VCaP (cell line): ENCODE data around the gene CPXM1.

ENCODE experiments used
- H3K27ac ChIP-seq: fragments of 450-650 bp; 2 replicates; pipeline ENCODE4 v1.5.1; 2017
- TF ChIP-seq, protein P1 (sequence below): fragments of 450-650 bp; conservative IDR thresholded peaks from 2 replicates; pipeline ENCODE4 v1.5.1; 2017; ENCODE audit warnings: mild to moderate bottlenecking, moderate library complexity

The CPXM1 gene

DNA sequence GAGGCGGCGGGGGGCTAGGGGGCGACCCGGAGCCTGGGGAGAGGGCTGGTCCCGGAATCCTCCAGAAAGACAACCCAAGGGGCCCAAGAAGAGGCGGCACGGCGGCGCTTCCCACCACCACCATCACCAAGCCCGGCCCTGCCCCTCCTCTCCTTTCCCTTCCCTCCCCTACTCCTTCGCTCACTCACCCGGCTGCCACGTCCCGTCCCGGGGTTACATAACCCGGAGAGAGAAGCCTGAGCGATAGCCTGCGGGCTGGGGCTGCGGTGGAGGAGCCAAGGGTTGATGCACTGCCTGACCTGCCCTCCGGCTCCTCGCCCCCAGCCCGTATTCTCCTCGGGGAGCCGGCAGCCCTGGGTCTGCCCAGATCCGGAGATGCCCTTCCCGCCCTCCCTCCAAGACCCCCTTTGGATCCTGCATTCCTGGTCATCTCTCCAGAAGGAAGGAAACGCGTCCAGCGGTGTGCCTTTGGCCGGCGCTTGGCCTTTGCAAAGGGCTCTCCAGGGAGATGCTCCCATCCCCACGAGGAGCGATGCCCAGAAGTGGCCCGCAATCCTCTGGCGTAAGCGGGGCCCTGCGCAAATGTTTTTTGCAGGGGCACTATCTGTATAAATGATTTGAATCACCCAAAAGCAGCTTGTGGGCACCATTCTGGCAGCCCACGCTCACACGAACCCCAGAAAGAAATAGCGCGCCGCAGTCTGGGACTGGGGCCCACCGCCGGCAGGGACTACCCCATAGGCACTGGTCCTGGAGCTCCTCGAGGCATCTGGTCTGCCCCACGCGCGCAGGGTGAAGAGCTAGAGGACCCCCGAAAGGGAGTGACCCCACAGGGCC lies 4.6 kb upstream of the CPXM1 start:
- TF ChIP-seq, protein P1, sequence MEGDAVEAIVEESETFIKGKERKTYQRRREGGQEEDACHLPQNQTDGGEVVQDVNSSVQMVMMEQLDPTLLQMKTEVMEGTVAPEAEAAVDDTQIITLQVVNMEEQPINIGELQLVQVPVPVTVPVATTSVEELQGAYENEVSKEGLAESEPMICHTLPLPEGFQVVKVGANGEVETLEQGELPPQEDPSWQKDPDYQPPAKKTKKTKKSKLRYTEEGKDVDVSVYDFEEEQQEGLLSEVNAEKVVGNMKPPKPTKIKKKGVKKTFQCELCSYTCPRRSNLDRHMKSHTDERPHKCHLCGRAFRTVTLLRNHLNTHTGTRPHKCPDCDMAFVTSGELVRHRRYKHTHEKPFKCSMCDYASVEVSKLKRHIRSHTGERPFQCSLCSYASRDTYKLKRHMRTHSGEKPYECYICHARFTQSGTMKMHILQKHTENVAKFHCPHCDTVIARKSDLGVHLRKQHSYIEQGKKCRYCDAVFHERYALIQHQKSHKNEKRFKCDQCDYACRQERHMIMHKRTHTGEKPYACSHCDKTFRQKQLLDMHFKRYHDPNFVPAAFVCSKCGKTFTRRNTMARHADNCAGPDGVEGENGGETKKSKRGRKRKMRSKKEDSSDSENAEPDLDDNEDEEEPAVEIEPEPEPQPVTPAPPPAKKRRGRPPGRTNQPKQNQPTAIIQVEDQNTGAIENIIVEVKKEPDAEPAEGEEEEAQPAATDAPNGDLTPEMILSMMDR: no peak
- H3K27ac ChIP-seq: no peak overlapping the region

DNA sequence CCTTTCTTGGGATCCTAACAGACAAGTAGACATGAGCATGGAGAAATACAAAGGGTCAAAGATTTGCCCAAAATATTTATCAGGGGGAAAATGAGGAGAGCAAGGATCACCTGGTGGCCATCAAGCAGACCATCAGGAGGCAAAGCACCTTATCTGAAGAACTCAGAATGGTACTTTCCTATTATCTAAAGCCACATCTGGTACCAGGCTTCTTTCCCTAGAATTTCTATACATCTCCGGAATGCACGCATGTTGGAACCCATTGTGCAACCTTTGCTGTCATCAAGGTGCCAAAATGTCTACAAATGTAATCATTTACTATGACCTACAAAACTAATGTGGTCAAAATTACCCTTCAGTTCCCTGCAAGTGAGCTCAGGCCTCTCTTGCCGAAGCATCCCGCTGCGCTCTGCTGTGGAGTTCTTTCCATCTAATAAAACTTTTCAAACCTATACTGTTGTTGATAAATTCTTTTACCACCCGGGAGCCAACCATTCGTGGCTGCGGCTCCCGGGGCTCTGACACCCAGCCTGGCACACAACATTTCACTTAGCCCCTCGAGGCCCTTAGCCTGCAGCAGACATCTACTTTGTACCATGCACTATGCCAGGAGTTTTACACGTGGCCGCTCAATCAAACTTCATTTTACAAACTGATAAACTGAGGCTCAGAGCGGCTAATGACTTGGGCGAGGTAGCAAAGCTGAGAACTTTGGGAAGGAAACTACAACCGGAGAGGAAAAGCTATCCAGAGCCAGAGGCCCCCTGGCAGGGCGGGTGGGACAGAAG lies 3.8 kb upstream of the CPXM1 start:
- no peak overlapping the region for H3K27ac ChIP-seq
- TF ChIP-seq, protein P1: no peak

DNA sequence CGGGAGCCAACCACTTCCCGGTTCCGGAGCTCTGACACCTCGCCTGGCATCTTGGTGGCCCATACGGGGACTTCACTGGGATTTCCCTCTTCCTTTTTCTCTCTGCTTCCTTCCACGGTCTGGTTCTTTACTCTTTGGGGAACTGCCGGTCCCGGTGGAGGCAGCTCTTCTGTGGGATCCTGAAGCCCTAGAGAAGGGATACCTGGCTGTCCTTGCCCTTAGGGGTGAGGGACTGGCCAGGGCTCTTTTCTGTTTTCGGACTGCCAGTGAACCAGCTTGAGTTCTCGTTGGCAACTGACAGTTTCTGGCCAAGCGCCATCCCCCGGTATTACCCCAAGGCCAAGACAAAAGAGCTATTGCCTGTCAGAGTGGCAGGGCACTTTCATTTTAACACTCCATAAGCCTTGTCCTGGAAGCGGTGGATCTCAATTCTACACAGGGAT lies 880 bp upstream of the CPXM1 start:
- H3K27ac ChIP-seq: no peak overlapping the region
- TF ChIP-seq, protein P1: no peak

DNA sequence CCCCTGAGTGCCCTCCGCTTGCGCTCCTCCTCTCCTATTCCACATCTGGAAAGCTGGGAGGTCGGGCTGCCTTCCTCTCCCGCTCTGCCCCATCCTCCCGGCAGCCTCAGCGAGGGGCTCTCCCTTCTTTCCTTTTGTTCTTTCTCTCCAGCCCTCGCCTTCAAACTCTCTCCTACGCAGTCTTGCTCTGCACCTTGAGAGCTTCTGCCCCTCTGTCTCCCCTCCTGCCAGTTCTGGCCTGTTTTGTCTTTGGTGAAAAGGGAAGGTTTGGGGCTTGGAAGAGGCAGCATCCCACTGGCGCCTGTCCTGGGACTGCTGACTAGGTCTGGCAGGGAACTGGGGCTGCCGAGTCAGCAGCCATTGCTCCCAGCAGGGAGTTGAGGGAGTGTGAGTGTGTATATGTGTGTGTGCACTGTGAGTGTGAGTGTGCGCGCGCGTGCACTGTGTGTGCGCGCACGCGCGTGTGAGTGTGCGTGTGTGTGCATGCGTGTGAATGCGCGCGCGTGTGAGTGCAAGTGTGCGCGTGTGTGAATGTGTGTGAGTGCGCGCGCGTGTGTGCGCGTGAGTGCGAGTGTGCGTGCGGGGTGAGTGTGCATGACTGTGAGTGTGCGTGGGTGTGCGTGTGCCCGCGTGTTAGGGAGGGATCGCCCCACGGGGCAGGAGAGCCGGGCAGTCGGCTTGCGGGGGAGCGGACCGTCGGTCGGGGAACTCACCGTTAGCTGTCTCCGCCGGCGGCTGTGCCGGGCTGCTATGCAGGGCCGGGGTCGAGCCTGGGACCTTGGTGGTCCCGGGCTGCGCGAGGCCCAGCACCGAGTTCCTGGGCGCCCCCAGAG lies 523 bp downstream of the CPXM1 start:
- TF ChIP-seq, protein P1: no peak
- H3K27ac ChIP-seq: no peak overlapping the region

DNA sequence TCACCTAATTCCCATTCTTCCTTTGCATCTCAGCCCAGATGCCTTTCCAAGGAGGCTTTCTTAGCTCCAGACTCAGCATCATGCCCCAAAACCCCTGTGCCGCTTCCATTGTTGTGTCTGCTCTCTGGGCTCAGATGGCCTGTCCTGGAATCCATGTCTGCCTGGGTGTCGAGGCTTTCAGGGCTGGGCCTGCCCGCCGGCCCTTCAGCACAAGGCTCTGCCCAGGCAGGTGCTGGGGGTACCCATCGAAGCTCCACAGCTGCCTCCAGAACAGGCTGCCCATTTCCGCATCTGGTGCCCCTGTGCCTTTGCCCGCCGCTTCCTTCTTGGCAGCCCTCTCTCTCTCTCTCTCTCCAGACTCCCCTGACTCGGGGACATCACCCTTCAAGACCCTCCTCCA lies 1.2 kb downstream of the CPXM1 start:
- H3K27ac ChIP-seq: no peak overlapping the region
- TF ChIP-seq, protein P1: no peak

DNA sequence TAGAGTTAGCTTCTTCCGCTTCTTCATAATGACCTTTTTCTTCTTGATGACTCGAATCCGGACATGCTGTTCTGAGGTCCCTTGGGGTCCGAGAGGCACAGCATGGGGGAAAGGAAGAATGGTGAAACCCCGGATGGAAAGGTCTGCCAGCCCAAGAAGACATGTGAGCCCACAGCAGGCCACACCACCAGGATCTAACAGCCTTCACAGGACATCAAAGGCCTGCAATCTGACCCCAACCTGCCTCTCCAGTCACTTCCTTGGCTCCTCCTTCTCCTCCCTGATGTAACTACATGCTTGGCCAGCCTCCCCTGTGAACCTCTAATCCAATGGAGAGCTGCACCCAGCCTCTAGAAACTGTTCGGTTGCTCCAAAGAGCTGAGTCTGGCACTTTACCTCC lies 1.6 kb downstream of the CPXM1 start:
- no peak overlapping the region for H3K27ac ChIP-seq
- TF ChIP-seq, protein P1: no peak
